ENCODE results near the gene ATP13A5.

ATP13A5 gene

DNA sequence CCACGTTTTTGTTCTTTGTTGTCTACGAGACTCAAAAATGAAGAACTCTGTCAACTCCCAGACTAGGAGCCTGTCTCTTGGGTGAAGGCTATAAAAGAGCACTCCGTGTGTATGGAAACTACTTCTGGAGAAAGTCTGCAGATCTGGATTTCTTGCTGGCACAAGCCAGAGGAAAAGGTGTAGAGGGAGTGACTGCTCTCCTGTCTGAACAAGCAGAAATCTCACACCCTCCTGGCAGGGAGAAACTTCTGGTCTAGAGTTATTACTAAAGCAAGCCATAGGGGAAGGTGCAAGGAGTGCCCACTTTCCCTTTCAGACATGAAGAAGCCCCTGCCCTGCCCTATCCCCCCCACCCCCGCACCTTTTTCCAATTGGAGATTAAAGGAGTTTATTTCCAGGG is 128.1 kb downstream of the ATP13A5 start:
- no peak for DNase-seq (ENCODE audit: low read depth)
- H3K4me3 ChIP-seq (replicated peaks; ENCODE audit: low read depth, low read length), result no peak overlapping the region
- TF ChIP-seq, protein P1, sequence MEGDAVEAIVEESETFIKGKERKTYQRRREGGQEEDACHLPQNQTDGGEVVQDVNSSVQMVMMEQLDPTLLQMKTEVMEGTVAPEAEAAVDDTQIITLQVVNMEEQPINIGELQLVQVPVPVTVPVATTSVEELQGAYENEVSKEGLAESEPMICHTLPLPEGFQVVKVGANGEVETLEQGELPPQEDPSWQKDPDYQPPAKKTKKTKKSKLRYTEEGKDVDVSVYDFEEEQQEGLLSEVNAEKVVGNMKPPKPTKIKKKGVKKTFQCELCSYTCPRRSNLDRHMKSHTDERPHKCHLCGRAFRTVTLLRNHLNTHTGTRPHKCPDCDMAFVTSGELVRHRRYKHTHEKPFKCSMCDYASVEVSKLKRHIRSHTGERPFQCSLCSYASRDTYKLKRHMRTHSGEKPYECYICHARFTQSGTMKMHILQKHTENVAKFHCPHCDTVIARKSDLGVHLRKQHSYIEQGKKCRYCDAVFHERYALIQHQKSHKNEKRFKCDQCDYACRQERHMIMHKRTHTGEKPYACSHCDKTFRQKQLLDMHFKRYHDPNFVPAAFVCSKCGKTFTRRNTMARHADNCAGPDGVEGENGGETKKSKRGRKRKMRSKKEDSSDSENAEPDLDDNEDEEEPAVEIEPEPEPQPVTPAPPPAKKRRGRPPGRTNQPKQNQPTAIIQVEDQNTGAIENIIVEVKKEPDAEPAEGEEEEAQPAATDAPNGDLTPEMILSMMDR (IDR thresholded peaks at IDR 0.05; ENCODE audit: low read length, missing control alignments), result no peak

DNA sequence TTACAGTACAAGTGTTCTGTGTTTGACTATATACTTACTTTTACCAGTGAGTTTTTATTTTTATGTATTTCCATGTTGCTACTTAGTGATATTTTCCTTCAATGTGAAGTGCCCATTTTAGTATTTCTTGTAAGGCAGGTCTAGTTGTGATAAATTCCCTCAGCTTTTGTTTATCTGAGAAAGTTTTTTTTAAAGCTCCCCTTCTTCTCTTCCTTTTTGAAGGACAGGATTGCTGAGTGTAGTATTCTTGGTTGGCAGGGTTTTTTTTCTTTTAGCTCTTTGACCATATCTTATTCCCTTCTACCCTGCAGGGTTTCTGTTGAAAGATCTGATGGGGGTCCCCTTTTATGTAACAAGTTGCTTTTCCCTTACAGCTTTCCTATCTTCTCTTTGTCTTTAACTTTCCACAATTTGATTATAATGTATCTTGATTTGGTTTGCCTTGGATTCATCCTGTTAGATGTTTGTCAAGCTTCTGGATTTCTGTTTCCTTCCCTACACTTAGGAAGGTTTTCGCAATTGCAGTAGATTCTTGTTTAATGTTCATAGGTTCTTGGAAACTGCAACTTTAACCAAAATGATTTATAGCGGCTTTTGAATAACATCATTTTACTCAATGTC is 129.6 kb downstream of the ATP13A5 start:
- no peak for DNase-seq (ENCODE audit: low read depth)

DNA sequence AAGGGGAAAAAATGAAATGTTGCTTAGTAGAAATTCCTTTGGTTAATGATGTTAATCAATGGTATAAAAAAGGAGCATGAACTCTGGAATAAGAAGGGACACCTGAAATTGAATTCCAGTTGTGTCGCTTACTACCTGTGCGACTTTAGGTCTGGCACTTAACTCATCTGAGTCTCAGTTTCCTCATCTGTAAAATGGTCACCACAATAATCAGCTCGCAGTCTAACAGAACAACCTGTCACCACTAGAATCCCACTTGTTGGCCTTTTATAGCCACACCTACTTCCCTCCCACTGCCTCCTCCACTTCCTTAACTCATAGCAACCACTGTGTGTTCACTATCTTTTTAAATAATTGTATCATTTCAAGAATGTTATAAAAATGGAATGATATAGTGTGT is 135.0 kb downstream of the ATP13A5 start:
- DNase-seq (ENCODE audit: low read depth), result no peak
- TF ChIP-seq, protein P1 (IDR thresholded peaks at IDR 0.05; ENCODE audit: low read length, missing control alignments), result no peak
- no peak overlapping the region for H3K4me3 ChIP-seq (replicated peaks; ENCODE audit: low read depth, low read length)

More for the DNA sequence above, 129.6 kb downstream of the ATP13A5 start:
- TF ChIP-seq, protein P1 (IDR thresholded peaks at IDR 0.05; ENCODE audit: low read length, missing control alignments), result no peak
- no peak overlapping the region for H3K4me3 ChIP-seq (replicated peaks; ENCODE audit: low read depth, low read length)

DNA sequence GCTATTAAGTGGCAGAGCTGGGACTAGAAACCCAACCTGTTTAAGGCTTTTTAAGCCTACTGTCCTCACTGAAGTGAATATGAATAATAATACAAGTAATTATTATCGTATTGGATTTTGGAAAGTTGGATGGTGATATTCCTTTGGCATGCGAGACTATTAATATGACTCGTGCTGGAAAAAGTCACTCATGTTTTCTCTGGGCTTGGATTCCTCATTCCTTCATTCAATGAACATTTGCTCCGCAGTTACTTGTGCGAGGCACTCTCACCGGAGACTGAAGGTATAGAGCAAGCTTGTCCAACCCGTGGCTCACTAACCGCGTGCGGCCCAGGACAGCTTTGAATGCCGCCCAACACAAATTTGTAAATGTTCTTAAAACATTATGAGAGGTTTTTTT is 136.8 kb downstream of the ATP13A5 start:
- DNase-seq (ENCODE audit: low read depth), result no peak
- H3K4me3 ChIP-seq (replicated peaks; ENCODE audit: low read depth, low read length), result no peak overlapping the region
- TF ChIP-seq, protein P1 (IDR thresholded peaks at IDR 0.05; ENCODE audit: low read length, missing control alignments), result no peak

DNA sequence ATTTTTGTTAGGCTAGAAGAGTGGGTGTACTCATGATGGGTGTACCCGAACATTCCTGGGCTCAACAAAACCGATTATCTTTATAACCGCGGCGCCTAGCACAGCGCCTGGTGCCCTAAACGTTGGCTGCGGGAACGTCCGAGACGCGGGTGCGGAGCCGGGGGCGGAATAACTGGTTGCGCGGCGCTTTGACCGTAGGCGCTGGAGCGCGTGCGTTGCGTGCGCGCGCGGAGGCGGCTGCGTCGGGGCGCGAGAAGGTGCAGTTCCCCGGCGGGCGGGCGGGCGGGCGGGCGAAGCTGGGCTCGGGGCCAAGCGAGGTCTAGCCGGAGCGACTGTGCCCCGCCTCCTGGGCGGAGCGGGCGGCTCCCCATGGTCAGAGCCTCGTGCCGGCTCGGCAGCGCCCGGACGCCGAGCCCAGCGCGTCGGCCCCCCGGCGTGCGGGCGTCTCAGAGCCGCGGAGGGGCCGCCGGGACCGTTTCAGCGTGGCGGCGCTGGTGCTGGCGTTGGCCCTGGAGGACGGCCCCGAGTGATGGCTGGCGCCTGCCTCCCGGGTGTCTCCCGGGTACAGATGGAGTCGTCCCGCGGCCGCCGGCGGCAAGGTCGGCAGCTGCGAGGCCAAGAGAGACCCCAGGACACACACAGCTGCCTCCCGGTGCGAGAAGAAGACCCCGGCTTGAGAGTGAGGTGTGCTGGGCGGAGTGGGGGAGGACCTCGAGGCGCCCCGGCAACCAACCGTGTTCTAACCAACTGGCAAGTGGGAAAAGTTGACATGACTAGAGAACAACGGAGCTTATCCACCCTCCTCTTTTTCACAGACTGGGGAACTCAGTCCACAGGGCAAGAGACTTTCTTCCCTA is 137.5 kb downstream of the ATP13A5 start, which contains the start of gene PLAAT1:
Gene PLAAT1, plus strand, starts transcription at position 373 of the 857 bp plus-strand sequence. CDS start 14,429 bp downstream, outside the sequence.
- TF ChIP-seq, protein P1 (IDR thresholded peaks at IDR 0.05; ENCODE audit: low read length, missing control alignments), result no peak
- DNase-seq (ENCODE audit: low read depth), result peak; percentile 33
- peak within 1 kb of the TSS; percentile 40 for H3K4me3 ChIP-seq (replicated peaks; ENCODE audit: low read depth, low read length)

DNA sequence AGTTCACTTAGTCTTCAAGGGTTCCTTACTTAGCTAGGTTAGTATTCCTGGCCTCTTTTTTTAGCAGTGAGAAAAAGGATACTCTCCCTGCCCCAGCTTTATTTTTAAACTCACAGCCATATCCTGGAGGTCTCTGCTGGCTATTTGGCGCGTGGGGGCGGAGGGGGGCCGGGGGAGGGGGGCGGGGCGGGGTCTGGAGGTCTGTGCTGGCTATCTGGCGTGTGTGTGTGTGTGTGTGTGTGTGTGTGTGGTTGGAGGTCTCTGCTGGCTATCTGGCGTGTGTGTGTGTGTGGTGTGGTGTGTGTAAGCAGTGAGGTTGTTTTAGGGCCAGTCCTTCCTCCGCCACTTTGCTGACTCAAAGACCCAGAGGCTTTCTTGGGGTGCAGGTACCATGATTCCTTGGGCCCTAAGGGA is 138.1 kb downstream of the ATP13A5 start:
- DNase-seq (ENCODE audit: low read depth), result no peak
- H3K4me3 ChIP-seq (replicated peaks; ENCODE audit: low read depth, low read length), result peak overlapping the region; percentile 40
- TF ChIP-seq, protein P1 (IDR thresholded peaks at IDR 0.05; ENCODE audit: low read length, missing control alignments), result no peak
